NOMO-1 treated with dmso at 0.1 percent for 144 hours (cell line): ENCODE results near the gene DENND6B.

ENCODE experiments used
- DNase-seq: peaks from one replicate; lab custom pipeline; 2025; ENCODE audit not compliant: unreplicated experiment; lab: John Stamatoyannopoulos, UW

Gene DENND6B

GRCh38 chr22:50289151-50289941 lies 37.5 kb downstream of the DENND6B start:
- DNase-seq: no peak

GRCh38 chr22:50287731-50288130 lies 39.1 kb downstream of the DENND6B start:
- no peak for DNase-seq

- no peak for DNase-seq
Observed at GRCh38 chr22:50286701-50287318, 40.0 kb downstream of the DENND6B start.

GRCh38 chr22:50286275-50286674 lies 40.5 kb downstream of the DENND6B start:
- no peak for DNase-seq

- no peak for DNase-seq
Observed at GRCh38 chr22:50285568-50286229, 41.1 kb downstream of the DENND6B start.

- no peak for DNase-seq
Observed at GRCh38 chr22:50284479-50284878, 42.3 kb downstream of the DENND6B start.

GRCh38 chr22:50283821-50284220 lies 43.0 kb downstream of the DENND6B start:
- no peak for DNase-seq

GRCh38 chr22:50282361-50283155 lies 44.3 kb downstream of the DENND6B start:
- no peak for DNase-seq

- DNase-seq: no peak
Observed at GRCh38 chr22:50281957-50282356, 44.9 kb downstream of the DENND6B start.

GRCh38 chr22:50281384-50281760 lies 45.4 kb downstream of the DENND6B start:
- DNase-seq: no peak

- DNase-seq: no peak
Observed at GRCh38 chr22:50280708-50281383, 46.0 kb downstream of the DENND6B start.

GRCh38 chr22:50280022-50280707 lies 46.6 kb downstream of the DENND6B start:
- DNase-seq: no peak

GRCh38 chr22:50278956-50279619 lies 47.7 kb downstream of the DENND6B start:
- DNase-seq: no peak

GRCh38 chr22:50278461-50278860 lies 48.4 kb downstream of the DENND6B start:
- DNase-seq: no peak

GRCh38 chr22:50277761-50278160 lies 49.1 kb downstream of the DENND6B start:
- DNase-seq: no peak

- no peak for DNase-seq
Observed at GRCh38 chr22:50276143-50276542, 50.7 kb downstream of the DENND6B start.

GRCh38 chr22:50275181-50276055 lies 51.4 kb downstream of the DENND6B start:
- no peak for DNase-seq

GRCh38 chr22:50274771-50275170 lies 52.0 kb downstream of the DENND6B start:
- DNase-seq: no peak

GRCh38 chr22:50274311-50274710 lies 52.5 kb downstream of the DENND6B start:
- peak; percentile 25 for DNase-seq
